Activated B cell treated with CpG ODN at 0.5 μM for 24 hours (primary cell): Measurements from ENCODE around the gene HIGD2A. TPM values are rescaled to one million over a fixed set of nuclear protein-coding genes. Genes with fewer than 3 reads are reported as not detected.

Source experiments
- ATAC-seq: fragments of 200-7000 bp; cut with Tn5 transposase; one replicate; pipeline ENCODE4 v1.10.0; 2021; ENCODE audit warnings: low read depth, mild to moderate bottlenecking, moderate library complexity
- CTCF ChIA-PET: fragments of 350-600 bp; sonication (Branson Sonifier 250); formaldehyde crosslinking; loops from one replicate; lab custom pipeline; 2021; ENCODE audit warnings: antibody characterized with exemption; lab: Charles Lee
- POLR2A ChIA-PET: fragments of 350-600 bp; sonication (Branson Sonifier 250); formaldehyde crosslinking; loops from one replicate; lab custom pipeline; 2021; ENCODE audit warnings: antibody characterized with exemption; lab: Charles Lee
- DNase-seq: peaks from one replicate; pipeline ENCODE4 v3.0.0; 2022
- H3K27ac Mint-ChIP-seq: one replicate; pipeline ENCODE4 v1.8.0; 2020; ENCODE audit warnings: mixed read lengths
- H3K27me3 Mint-ChIP-seq: one replicate; pipeline ENCODE4 v1.8.0; 2021; ENCODE audit warnings: mixed read lengths
- H3K36me3 Mint-ChIP-seq: one replicate; pipeline ENCODE4 v1.8.0; 2021; ENCODE audit warnings: low read depth, mixed read lengths
- H3K4me1 Mint-ChIP-seq: one replicate; pipeline ENCODE4 v1.8.0; 2021; ENCODE audit warnings: mixed read lengths
- H3K4me3 Mint-ChIP-seq: one replicate; pipeline ENCODE4 v1.8.0; 2020; ENCODE audit warnings: mild to moderate bottlenecking, mixed read lengths
- H3K9me3 Mint-ChIP-seq: one replicate; pipeline ENCODE4 v1.8.0; 2020; ENCODE audit warnings: mixed read lengths
- CTCF ChIP-seq: fragments of 200-600 bp; IDR thresholded peaks from one replicate; pipeline ENCODE4 v1.8.0; 2022; ENCODE audit warnings: antibody characterized with exemption, mild to moderate bottlenecking
- intact Hi-C: fragments of 100-400 bp; cut with micrococcal nuclease; formaldehyde crosslinking; loops from one replicate; pipeline ENCODE4 v1.15.1; 2024
- total RNA-seq: library from RNA; stranded (reverse); gene quantifications from 2 replicates; pipeline ENCODE4 v1.2.3, GENCODE V29; 2022

The HIGD2A gene
- total RNA-seq, 1 donor from 2014 or later, result 116 TPM

- Mint-ChIP-seq H3K36me3 (peaks cover 49% of the 10 kb centered on the region), H3K4me3 (no peak overlapping the region), H3K27ac (no peak overlapping the region), H3K4me1 (peaks cover 22% of the 10 kb centered on the region), H3K27me3 (no peaks in the 10 kb centered on the region), H3K9me3 (no peaks in the 10 kb centered on the region)
- ATAC-seq (no peak), DNase-seq (no peak)
- no peak for TF ChIP-seq CTCF
- intact Hi-C loops, result no loop called here
- ChIA-PET POLR2A (interaction anchor here (0.6 kb wide), 1 partner anchor 250 kb away, joined by 5 read pairs; no protein-coding TSS in a partner anchor), CTCF (interaction anchor here (1.2 kb wide), 1 partner anchor 31 kb away, joined by 4 read pairs; the partner anchor contains the start of gene KIAA1191)
Observed at GRCh38 chr5:176391999-176392398, 3.4 kb downstream of the HIGD2A start.

GRCh38 chr5:176392526-176392925 lies 4.0 kb downstream of the HIGD2A start:
- no peaks in the 10 kb centered on the region for H3K9me3 Mint-ChIP-seq
- no peak for TF ChIP-seq CTCF
- intact Hi-C loops, result no loop called here
- no peaks in the 10 kb centered on the region for H3K27me3 Mint-ChIP-seq
- peaks cover 47% of the 10 kb centered on the region for H3K36me3 Mint-ChIP-seq
- ATAC-seq (no peak), DNase-seq (no peak)
- no peak overlapping the region for H3K4me3 Mint-ChIP-seq
- peaks cover 16% of the 10 kb centered on the region for H3K4me1 Mint-ChIP-seq
- CTCF ChIA-PET, result interaction anchor here (1.2 kb wide), 1 partner anchor 31 kb away, joined by 4 read pairs; the partner anchor contains the start of gene KIAA1191
- POLR2A ChIA-PET, result no interaction called here
- H3K27ac Mint-ChIP-seq, result no peak overlapping the region

GRCh38 chr5:176394096-176394495 lies 5.5 kb downstream of the HIGD2A start:
- peaks cover 6% of the 10 kb centered on the region for H3K4me1 Mint-ChIP-seq
- no peak for TF ChIP-seq CTCF
- peaks cover 38% of the 10 kb centered on the region for H3K36me3 Mint-ChIP-seq
- POLR2A ChIA-PET, result interaction anchor here (1.2 kb wide), 1 partner anchor 32 kb away, joined by 5 read pairs; no protein-coding TSS in a partner anchor
- no peaks in the 10 kb centered on the region for H3K27me3 Mint-ChIP-seq
- DNase-seq (no peak), ATAC-seq (no peak)
- intact Hi-C loops, result no loop called here
- CTCF ChIA-PET, result no interaction called here
- no peak overlapping the region for H3K4me3 Mint-ChIP-seq
- H3K9me3 Mint-ChIP-seq, result no peaks in the 10 kb centered on the region
- H3K27ac Mint-ChIP-seq, result no peak overlapping the region

- intact Hi-C loops, result no loop called here
- ChIA-PET POLR2A (no interaction called here), CTCF (no interaction called here)
- Mint-ChIP-seq H3K27me3 (no peaks in the 10 kb centered on the region), H3K9me3 (no peaks in the 10 kb centered on the region), H3K4me3 (no peak overlapping the region), H3K36me3 (peaks cover 35% of the 10 kb centered on the region), H3K27ac (no peak overlapping the region), H3K4me1 (no peaks in the 10 kb centered on the region)
- TF ChIP-seq CTCF, result no peak
- no peak for DNase-seq
- no peak for ATAC-seq
Observed at GRCh38 chr5:176394881-176395675, 6.5 kb downstream of the HIGD2A start.

GRCh38 chr5:176396330-176396729 lies 7.8 kb downstream of the HIGD2A start:
- no peaks in the 10 kb centered on the region for H3K4me1 Mint-ChIP-seq
- H3K4me3 Mint-ChIP-seq, result no peak overlapping the region
- H3K9me3 Mint-ChIP-seq, result no peaks in the 10 kb centered on the region
- peaks cover 35% of the 10 kb centered on the region for H3K36me3 Mint-ChIP-seq
- ChIA-PET POLR2A (no interaction called here), CTCF (no interaction called here)
- intact Hi-C loops, result no loop called here
- TF ChIP-seq CTCF, result no peak
- ATAC-seq (no peak), DNase-seq (no peak)
- no peaks in the 10 kb centered on the region for H3K27me3 Mint-ChIP-seq
- no peak overlapping the region for H3K27ac Mint-ChIP-seq
